HepG2 (cell line): ENCODE measurements around the gene PDLIM5. TPM values are rescaled to one million over a fixed set of nuclear protein-coding genes. Genes with fewer than 3 reads are reported as not detected.

Experiments used
- FIP1L1 ChIP-seq: fragments of 200-400 bp; formaldehyde crosslinking; IDR thresholded peaks from 2 replicates; pipeline ENCODE4 v1.6.1; 2018; ENCODE audit warnings: low read depth, mild to moderate bottlenecking, low read length, moderate library complexity, borderline replicate concordance; ENCODE audit not compliant: insufficient read depth
- HCFC1 ChIP-seq: fragments of 150-350 bp; IDR thresholded peaks from 2 replicates; pipeline ENCODE4 v1.6.1; 2014; ENCODE audit warnings: low read depth, low read length
- HDAC1 ChIP-seq: sonication (generic); formaldehyde crosslinking; IDR thresholded peaks from 2 replicates; pipeline ENCODE4 v1.5.1; 2020; ENCODE audit warnings: mild to moderate bottlenecking, missing genetic modification reagents
- IKZF1 ChIP-seq: fragments of 450-650 bp; IDR thresholded peaks from 2 replicates; pipeline ENCODE4 v1.7.1; 2016
- SOX13 ChIP-seq, 3 experiments: fragments of 450-650 bp in 1 of 3; sonication (generic) in 1 of 3; formaldehyde crosslinking in 1 of 3; IDR thresholded peaks in 2 of 3; conservative IDR thresholded peaks in 1 of 3; 2 replicates each; pipeline versions ENCODE4 v1.5.0 to v1.6.1; 2016 to 2020; ENCODE audit warnings: antibody characterized with exemption in 1 of 3, mild to moderate bottlenecking in 1 of 3, missing compliant biosample characterization in 1 of 3, missing genetic modification reagents in 1 of 3, moderate library complexity in 1 of 3
- SP5 ChIP-seq: IDR thresholded peaks from 2 replicates; pipeline ENCODE4 v1.6.1; 2016; ENCODE audit warnings: low read depth, borderline replicate concordance
- SRF ChIP-seq: IDR thresholded peaks from 2 replicates; pipeline ENCODE4 v1.6.1; 2011; ENCODE audit warnings: mild to moderate bottlenecking, low read depth, low read length, moderate library complexity
- TCF7 ChIP-seq: sonication (generic); IDR thresholded peaks from 2 replicates; pipeline ENCODE4 v1.6.1; 2016; ENCODE audit warnings: antibody characterized with exemption, low read depth
- ZFP36 ChIP-seq: fragments of 150-350 bp; IDR thresholded peaks from 2 replicates; pipeline ENCODE4 v1.6.1; 2018; ENCODE audit warnings: borderline replicate concordance, low read length, low read depth; ENCODE audit not compliant: partially characterized antibody
- ZNF296 ChIP-seq: sonication (generic); formaldehyde crosslinking; conservative IDR thresholded peaks from 2 replicates; pipeline ENCODE4 v1.5.0; 2020; ENCODE audit warnings: mild to moderate bottlenecking, missing genetic modification reagents
- ZNF34 ChIP-seq: sonication (generic); formaldehyde crosslinking; IDR thresholded peaks from 2 replicates; pipeline ENCODE4 v1.4.0; 2020; ENCODE audit warnings: mild to moderate bottlenecking, missing genetic modification reagents, borderline replicate concordance
- ZSCAN9 ChIP-seq: IDR thresholded peaks from 2 replicates; pipeline ENCODE4 v1.6.1; 2016; ENCODE audit warnings: borderline replicate concordance
- polyA plus RNA-seq, 8 experiments: library from polyadenylated mRNA; depleted of rRNA in 3 of 8; stranded (reverse) in 7 of 8; unstranded in 1 of 8; fragments of >200 nt; fragmentation: Illumina TruSeq in 4 of 8; extraction: Trizol in 4 of 8; gene quantifications; 2 replicates each; pipeline versions ENCODE4 v1.2.1 to v1.2.3, GENCODE V29; 2011 to 2016; ENCODE audit warnings: low read depth in 4 of 8, missing spikeins in 1 of 8, mixed read lengths in 1 of 8; ENCODE audit not compliant: insufficient read depth in 1 of 8
- total RNA-seq, 5 experiments: library from RNA; depleted of rRNA; stranded (reverse); fragments of >200 nt; fragmentation: Illumina TruSeq; extraction: Trizol; gene quantifications; 2 replicates each; pipeline ENCODE4 v1.2.3, GENCODE V29; 2016; ENCODE audit warnings: low read depth in 1 of 5
- TF ChIP-seq, protein P1 (sequence below): sonication (generic); formaldehyde crosslinking; IDR thresholded peaks from 2 replicates; pipeline ENCODE4 v1.8.0; 2022; ENCODE audit warnings: missing genetic modification reagents, low read depth, mild to moderate bottlenecking, borderline replicate concordance
- TF ChIP-seq, protein P2 (sequence below): sonication (generic); formaldehyde crosslinking; IDR thresholded peaks from 2 replicates; pipeline ENCODE4 v1.4.0; 2020; ENCODE audit warnings: missing genetic modification reagents
- TF ChIP-seq, protein P3 (sequence below): sonication (generic); formaldehyde crosslinking; IDR thresholded peaks from 2 replicates; pipeline ENCODE4 v1.4.0; 2020; ENCODE audit warnings: missing genetic modification reagents
- TF ChIP-seq, protein P4 (sequence below): sonication (generic); formaldehyde crosslinking; IDR thresholded peaks from 2 replicates; pipeline ENCODE4 v1.4.0; 2020; ENCODE audit warnings: mild to moderate bottlenecking, missing genetic modification reagents

Gene PDLIM5
- total and polyA plus RNA-seq, 2 of the 13 experiments (the other 11 are each of a cell fraction or from before 2014, with no cell fraction given) = 52.8 to 119 TPM

DNA sequence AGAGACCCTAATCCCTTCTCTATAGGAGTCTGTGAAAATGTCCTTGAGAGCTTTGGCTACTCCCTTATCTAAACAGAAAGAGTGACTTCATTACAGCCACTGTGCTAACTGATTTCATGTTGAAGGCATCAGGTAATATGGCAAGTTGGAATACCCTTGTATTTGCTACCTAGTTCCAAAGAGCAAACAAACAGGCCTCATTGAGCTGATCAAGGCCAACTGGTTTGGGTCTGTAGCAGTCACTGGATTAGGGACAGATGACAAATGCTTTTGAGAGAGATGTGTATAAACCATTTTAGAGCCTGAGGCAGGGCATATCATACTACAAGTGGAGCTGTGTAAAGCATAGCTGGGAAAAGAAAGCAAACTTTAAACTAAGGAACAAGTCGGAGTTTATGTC lies 22.9 kb upstream of the PDLIM5 start (continued):
- TF ChIP-seq, protein P1, sequence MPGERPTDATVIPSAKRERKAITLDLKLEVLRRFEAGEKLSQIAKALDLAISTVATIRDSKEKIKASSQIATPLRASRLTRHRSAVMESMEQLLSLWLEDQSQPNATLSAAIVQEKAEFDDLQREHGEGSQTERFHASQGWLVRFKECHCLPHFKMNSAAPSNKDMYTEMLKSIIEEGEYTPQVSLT (CRISPR knock-in tag) = no peak
- TF ChIP-seq SOX13 (IDR thresholded peaks at IDR 0.05) = no peak
- TF ChIP-seq SOX13 (CRISPR knock-in tag; conservative IDR thresholded peaks at IDR 0.05 in 1 of 2, IDR thresholded peaks at IDR 0.05 in 1 of 2) = peak in 1 of 2 experiments; percentile 88; a peak in 2 of 4 replicates
- 0 out of 2 replicates have a peak, but pooled peaks have one; percentile 32 for TF ChIP-seq TCF7
- no peak for TF ChIP-seq ZSCAN9 (CRISPR knock-in tag)
- peak; percentile 75 for TF ChIP-seq HDAC1
- TF ChIP-seq, protein P2, sequence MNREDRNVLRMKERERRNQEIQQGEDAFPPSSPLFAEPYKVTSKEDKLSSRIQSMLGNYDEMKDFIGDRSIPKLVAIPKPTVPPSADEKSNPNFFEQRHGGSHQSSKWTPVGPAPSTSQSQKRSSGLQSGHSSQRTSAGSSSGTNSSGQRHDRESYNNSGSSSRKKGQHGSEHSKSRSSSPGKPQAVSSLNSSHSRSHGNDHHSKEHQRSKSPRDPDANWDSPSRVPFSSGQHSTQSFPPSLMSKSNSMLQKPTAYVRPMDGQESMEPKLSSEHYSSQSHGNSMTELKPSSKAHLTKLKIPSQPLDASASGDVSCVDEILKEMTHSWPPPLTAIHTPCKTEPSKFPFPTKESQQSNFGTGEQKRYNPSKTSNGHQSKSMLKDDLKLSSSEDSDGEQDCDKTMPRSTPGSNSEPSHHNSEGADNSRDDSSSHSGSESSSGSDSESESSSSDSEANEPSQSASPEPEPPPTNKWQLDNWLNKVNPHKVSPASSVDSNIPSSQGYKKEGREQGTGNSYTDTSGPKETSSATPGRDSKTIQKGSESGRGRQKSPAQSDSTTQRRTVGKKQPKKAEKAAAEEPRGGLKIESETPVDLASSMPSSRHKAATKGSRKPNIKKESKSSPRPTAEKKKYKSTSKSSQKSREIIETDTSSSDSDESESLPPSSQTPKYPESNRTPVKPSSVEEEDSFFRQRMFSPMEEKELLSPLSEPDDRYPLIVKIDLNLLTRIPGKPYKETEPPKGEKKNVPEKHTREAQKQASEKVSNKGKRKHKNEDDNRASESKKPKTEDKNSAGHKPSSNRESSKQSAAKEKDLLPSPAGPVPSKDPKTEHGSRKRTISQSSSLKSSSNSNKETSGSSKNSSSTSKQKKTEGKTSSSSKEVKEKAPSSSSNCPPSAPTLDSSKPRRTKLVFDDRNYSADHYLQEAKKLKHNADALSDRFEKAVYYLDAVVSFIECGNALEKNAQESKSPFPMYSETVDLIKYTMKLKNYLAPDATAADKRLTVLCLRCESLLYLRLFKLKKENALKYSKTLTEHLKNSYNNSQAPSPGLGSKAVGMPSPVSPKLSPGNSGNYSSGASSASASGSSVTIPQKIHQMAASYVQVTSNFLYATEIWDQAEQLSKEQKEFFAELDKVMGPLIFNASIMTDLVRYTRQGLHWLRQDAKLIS (CRISPR knock-in tag) = no peak
- no peak for TF ChIP-seq ZNF34 (CRISPR knock-in tag)
- no peak for TF ChIP-seq FIP1L1
- TF ChIP-seq ZFP36 = no peak
- no peak for TF ChIP-seq ZNF296
- no peak for TF ChIP-seq HCFC1
- TF ChIP-seq IKZF1 = no peak
- no peak for TF ChIP-seq SRF
- TF ChIP-seq, protein P3, sequence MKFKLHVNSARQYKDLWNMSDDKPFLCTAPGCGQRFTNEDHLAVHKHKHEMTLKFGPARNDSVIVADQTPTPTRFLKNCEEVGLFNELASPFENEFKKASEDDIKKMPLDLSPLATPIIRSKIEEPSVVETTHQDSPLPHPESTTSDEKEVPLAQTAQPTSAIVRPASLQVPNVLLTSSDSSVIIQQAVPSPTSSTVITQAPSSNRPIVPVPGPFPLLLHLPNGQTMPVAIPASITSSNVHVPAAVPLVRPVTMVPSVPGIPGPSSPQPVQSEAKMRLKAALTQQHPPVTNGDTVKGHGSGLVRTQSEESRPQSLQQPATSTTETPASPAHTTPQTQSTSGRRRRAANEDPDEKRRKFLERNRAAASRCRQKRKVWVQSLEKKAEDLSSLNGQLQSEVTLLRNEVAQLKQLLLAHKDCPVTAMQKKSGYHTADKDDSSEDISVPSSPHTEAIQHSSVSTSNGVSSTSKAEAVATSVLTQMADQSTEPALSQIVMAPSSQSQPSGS (CRISPR knock-in tag) = peak; percentile 89
- TF ChIP-seq, protein P4, sequence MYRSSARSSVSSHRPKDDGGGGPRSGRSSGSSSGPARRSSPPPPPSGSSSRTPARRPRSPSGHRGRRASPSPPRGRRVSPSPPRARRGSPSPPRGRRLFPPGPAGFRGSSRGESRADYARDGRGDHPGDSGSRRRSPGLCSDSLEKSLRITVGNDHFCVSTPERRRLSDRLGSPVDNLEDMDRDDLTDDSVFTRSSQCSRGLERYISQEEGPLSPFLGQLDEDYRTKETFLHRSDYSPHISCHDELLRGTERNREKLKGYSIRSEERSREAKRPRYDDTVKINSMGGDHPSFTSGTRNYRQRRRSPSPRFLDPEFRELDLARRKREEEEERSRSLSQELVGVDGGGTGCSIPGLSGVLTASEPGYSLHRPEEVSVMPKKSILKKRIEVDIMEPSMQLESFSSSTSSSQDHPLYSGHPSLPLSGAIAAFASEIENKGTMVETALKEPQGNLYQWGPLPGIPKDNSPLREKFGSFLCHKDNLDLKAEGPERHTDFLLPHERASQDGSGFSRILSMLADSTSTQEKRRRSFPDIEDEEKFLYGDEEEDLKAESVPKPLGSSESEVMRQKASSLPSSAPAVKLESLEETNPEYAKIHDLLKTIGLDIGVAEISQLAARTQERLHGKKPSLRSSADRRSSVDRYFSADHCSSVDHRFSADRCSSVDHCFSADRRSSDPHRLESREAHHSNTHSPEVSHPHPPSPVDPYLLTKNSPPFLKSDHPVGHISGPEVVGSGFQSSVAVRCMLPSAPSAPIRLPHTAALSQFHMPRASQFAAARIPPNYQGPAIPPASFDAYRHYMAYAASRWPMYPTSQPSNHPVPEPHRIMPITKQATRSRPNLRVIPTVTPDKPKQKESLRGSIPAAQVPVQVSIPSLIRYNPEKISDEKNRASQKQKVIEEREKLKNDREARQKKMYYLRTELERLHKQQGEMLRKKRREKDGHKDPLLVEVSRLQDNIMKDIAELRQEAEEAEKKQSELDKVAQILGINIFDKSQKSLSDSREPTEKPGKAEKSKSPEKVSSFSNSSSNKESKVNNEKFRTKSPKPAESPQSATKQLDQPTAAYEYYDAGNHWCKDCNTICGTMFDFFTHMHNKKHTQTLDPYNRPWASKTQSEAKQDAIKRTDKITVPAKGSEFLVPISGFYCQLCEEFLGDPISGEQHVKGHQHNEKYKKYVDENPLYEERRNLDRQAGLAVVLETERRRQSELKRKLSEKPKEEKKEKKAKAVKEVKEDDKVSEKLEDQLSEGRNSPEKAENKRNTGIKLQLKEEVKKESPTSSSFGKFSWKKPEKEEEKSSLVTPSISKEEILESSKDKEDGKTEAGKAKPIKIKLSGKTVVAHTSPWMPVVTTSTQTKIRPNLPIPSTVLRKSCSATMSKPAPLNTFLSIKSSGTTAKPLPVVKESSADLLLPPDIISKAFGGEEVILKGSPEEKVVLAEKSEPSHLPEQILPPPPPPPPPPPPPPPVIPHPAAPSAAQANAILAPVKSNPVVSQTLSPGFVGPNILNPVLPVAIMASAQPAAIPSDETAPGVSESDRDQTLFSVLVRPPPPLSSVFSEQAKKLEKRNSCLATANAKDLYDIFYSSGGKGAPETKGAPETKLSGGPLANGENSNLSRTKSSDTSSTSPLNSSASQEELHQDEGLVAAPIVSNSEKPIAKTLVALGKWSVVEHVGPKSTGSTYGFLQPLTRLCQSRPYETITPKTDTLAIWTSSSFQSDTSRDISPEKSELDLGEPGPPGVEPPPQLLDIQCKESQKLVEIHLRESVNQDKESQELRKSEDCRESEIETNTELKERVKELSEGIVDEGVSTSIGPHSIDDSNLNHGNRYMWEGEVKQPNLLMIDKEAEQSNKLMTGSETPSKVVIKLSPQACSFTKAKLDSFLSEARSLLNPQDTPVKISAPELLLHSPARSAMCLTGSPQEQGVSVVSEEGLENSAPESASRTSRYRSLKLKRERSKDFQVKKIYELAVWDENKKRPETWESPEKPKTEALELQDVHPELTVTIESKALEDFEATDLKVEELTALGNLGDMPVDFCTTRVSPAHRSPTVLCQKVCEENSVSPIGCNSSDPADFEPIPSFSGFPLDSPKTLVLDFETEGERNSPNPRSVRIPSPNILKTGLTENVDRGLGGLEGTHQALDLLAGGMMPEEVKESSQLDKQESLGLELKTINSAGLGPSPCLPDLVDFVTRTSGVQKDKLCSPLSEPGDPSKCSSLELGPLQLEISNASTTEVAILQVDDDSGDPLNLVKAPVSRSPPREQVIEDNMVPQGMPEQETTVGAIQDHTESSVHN (CRISPR knock-in tag) = no peak
- TF ChIP-seq SP5 (CRISPR knock-in tag) = no peak
